Bone marrow (tissue), 2 donors: ENCODE results near the gene AIFM3.
"Not testable (repeated sequence)": the region's sequence is repeated elsewhere in the genome, so short reads cannot be mapped to it uniquely, and the experiment has no call there.

ENCODE experiments used
- DNase-seq, 2 donors: peaks; one replicate each; lab custom pipeline; 2025; lab: John Stamatoyannopoulos, UW

AIFM3 gene

DNA sequence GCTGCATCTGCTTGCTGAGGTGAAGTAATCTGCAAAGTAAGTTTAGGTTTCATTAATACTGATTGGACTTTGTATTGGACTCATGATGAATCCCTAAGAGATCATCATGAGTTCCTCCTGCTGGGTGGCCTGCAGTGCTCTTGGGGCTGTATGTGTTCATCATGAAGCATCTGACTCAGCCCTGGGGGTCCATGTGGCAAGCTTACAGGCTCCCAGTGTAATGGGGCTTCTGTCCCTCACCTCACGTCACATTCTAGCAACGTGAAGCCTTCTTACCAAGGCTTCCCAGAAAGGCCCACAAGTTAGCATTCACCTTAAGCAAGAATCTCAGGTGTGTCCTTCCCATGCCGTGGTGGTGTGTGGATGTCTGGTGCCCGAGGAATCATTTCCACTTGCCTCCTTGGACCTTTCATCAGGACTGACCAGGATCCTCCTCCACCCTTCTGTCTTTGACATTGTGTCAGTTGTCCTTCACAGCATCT lies 26.1 kb upstream of the AIFM3 start:
- no peak for DNase-seq

DNA sequence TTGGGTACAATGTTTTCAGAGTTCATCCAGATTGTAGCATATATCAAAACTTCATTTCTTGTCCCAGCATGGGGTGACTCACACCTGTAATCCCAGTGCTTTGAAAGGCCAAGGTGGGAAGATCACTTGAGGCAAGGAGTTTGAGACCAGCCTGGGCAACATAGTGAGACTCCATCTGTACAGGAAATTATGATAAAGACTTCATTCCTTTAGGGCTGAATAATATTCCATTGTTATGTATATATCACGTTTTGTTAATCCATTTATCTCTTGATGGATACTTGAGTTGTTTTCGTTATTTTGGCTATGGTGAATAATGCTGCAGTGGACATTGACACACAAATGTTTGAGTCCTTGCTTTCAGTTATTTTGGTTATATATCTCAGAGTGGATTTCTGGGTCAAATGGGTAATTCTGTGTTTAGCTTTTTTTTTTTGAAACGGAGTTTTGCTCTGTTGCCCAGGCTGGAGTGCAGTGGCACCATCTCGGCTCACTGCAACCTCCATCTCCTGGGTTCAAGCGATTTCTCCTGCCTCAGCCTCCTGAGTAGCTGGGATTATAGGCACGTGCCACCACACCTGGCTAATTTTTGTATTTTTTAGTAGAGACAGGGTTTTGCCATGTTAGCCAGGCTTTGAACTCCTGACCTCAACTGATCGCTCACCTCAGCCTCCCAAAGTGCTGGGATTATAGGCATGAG lies 24.7 kb upstream of the AIFM3 start:
- not testable (repeated sequence) for DNase-seq

DNA sequence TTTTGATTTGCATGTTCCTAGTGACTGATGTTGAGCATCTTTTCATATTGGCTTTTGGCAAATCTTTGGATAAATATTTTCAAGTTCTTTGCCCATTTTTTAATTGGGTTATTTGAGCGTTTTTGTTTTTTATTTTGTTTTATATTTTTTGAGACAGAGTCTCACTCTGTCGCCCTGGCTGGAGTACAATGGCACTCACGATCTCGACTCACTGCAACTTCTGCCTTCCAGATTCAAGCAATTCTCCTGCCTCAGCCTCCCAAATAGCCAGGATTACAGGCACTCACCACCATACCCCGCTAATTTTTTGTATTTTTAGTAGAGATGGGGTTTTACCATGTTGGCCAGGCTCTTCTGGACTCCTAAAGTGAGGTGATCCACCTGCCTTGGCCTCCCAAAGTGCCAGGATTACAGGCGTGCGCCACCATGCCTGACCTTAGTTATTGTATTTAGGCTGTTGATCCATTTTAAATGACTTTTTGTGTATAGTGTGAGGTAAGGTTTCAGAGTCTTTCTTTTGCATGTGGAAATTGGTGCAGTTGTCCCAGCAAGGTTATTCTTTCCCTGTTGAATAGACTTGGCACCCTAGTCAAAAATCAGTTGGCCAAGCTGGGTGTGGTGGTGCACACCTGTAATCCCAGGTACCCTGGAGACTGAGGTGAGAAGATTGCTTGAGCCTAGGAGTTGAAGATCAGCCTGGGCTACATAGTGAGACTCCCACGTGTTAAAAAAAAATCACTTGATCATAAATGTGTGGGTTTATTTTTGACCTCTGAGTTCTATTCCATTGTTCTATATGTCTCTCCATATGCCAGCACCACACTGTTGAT lies 23.7 kb upstream of the AIFM3 start:
- no peak for DNase-seq

DNA sequence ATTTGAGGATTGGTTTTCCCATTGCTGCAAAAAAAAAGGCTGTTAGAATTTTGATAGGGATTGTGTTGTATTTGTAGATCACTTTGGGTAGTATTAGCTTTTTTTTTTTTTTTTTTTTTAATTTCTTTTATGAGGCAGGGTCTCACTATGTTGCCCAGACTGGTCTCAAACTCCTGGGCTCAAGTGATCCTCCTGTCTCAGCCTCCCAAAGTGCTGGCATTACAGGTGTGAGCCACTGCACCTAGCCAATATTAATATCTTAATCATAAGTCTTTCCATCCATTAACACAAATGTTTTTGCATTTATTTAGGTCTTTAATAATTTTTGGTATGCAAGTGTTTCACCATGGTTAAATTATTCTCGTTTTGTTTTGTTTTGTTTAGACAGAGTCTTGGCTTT lies 23.0 kb upstream of the AIFM3 start:
- DNase-seq: no peak

DNA sequence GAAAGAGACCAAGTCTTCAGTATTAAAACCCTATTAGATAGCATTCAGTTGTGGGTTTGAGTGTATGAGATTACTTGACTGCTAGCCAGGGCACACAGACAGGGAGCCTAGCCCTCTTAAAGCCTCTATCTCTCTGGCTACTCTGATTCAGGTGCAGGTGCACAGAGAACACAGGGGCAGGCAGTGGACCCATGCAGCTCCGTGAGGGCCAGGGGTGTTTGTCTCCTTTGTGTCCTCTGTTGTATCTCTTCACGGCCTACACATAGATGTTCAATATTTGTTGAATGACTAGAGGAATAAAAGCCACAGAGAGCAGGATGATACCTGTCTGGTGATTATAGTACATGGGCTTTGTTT lies 21.5 kb upstream of the AIFM3 start:
- DNase-seq: no peak

DNA sequence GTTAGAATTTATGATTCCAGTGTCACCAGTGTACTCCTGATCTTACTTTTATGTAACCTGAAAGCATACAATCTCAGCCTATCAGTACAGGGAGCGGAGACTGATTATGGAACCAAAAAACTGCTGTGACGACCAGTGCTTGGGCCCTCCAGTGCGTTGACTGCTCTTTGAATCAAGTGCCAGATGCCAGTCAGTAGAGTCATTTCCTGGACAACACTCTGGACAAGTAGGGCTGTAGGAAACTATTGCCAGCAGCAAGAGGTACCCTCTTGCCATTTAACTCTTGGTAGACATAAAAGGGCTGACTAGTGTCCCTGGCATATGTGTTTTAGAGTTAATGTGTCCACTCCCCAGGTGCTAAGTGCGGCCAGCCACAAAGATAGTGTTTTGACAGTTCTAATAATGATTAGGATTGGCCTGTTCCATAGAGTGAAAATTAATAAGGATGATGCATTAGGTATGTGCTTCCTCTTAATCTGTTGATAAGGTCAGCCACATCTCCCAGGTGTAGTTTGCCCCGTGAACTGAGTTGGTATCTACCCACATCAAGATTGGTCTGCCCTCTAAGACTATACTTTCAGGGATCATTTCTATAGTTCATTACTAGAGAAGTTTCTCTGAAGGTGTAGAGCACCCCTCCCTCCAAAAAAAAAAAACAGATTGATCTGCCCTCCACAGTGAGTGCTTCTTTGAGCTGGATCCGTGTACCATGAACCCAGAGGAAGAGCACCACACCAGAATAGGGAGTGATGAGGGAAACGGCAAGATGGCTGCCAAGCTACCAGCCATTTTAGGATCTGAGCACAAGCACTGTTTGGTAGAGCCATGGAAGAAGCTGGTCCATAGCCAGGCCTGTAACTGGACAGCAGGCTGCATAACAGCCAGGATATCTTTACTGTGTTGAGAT lies 20.7 kb upstream of the AIFM3 start:
- no peak for DNase-seq

DNA sequence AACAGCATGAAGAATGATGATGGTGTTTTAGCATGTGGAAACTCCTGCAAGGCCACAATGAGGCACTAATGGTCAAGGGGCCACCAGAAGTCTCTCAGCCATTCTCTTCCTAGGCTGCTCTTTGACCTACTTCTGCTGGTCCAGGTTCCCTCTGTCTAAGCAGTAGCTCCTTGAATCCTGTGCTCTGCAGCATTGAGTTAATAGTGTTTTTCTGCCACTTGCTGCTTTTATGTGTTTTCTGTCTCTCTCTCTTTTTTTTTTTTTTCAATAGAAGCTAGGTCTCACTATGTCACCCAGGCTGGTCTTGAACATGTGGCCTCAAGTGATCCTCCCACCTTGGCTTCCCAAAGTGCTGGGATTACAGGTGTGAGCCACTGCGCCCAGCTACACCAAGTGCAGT lies 20.1 kb upstream of the AIFM3 start:
- no peak for DNase-seq

DNA sequence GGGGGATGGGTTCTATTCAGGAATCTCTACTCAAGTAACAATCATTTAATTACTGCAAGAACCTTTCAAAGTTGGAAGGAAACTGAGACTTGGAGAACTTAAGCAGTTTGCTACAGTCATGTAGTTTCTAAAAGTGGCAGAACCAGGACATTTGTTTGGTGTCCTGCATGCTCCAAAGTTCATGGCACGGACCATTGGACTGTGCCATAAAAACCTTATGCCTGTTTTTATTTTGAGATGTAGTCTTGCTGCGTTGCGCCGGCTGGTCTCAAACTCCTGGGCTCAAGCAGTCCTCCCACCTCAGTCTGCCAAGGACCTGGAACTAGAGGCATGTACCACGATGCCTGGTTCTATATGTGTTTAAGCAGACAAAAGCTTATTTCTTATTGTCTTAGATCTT lies 18.6 kb upstream of the AIFM3 start:
- no peak for DNase-seq

DNA sequence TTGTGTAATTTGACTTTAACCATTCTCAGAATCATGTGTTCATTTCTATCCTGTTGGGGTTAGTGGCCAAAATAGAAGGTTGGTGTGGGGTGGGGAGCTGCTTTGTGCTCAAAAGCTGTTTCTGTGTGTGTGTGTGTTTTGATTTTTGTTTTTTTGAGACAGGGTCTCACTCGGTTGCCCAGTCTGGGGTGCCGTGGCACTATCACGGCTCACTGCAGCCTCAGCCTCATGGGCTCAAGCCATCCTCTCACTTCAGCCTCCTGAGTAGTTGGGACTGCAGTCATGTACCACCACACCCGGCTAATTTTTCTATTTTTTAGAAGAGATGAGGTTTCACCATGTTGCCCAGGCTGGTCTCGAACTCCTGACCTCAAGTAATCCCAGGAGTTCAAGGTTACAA lies 18.1 kb upstream of the AIFM3 start:
- no peak for DNase-seq

DNA sequence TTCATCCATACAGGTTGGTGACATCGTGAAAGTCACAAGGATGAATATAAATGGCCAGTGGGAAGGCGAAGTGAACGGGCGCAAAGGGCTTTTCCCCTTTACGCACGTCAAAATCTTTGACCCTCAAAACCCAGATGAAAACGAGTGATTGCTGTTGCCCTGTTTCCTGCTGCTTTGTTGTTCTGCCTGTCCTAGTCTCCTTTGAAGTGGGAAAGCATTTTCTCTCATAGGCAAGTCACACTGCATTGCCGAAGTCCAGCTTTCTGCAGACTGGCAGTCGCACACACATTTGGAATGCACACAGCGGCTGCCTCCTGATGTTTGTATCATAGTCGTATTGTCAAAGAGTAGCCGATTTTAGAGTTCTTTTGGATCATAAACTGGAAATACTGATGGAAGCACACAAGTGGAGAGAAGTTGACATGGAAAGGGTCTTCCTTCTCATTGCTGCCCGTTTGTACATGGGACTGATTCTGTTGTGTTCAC lies 17.3 kb upstream of the AIFM3 start:
- no peak for DNase-seq

DNA sequence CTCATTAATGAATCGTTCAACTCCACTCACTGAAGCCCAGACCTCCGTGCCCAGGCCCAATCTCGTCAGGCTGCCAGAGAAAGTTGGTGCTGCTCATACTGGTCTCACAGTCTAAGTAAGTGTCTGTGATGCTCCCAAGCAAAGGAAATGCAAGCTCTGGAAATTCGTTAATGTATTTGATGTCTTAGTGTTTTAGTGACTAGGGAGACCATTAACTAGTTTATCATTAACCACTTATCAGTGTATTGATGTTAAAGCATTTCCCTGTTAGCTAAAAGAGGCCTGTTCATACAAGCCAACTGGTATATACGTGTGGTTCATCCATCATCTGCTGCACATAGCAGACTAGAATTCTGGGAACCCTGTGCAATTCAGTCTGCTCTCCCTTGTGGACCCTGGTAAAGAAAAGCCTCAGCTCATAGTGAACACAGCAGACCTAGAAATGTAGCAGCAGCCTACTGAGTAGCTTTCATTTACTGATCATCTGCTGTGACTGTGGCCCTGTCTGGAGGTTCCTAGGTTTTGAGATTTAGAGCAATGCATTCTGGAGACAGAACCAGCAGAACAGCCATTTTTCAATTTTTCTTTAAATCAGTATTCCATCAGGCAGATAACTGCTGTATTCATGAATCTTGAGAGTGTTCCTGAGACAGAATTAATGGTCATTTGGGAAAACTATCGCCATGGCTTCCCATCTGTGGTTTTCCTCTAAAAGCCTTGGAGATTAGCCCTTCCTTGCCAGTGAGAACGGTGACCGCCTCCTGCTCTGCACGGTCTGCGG lies 15.7 kb upstream of the AIFM3 start:
- no peak for DNase-seq

DNA sequence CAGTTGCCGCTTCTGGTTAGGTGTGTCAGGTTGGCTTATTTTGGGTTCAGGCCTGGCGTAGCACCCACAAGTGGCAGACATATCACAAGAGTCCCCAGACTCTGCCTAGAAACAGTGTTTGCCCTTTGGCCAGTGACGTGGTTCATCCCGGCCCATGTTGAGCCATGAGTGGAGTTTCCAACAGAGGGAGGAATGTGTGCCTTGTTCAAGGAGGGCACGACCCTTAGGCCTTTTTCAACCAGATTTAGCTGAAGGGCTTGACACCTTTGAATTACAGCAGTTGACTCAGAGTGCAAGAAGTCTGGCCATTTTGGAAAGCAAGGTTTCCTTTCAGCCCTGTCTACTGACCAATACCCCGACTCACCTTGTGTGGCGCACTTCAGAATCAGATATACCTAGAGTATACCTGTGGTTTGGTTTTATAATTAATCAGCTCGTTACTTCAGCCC lies 15.1 kb upstream of the AIFM3 start:
- DNase-seq: no peak

DNA sequence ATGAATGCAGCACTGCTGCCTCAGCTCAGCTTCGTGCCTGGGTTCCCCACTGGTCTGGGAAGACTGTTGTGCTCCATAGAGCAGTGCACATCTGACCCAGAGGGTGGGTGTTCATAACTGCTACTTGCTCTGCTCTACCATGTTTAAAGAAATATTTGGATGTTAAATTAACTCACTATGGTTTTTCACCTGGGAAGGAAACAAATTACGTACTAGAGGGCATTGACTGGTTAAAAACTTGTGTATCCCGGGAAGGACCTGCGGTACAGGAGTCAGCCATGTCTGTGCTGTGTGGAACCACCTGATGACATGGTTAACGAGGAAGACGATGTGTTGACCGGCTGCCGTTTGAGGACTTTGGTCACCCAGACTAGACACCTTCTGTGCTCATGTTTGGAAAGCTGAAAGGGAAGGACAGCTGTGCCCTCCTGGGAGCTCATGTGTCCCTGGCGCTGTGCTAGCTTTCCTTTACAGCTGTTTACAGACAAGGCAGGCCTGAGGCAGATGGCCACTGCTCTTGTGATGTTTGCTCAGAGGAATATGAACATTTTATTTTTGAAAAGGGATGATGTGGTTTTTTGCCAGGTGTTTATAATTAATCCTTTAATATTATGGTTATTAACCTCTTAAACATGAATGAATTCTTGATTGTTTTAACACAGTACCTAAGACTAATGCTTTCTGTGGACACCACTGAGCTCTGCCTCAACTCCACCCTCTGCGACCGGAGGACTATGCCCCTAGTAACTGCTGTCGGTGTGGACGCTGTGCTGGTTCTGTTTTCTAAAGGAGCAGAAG lies 14.3 kb upstream of the AIFM3 start:
- DNase-seq: no peak

DNA sequence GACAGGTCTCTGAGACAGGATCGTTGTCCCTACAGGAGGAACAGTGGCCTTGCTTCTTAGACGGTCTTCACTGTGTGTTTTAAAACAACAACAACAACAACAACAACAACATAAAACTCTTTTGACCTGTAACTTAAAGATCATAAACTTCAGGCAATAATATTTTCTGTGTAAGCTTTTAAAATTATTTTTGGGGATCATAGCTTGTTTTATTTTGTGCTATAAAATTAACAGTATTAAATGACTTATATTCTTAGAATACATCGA lies 13.8 kb upstream of the AIFM3 start:
- no peak for DNase-seq

DNA sequence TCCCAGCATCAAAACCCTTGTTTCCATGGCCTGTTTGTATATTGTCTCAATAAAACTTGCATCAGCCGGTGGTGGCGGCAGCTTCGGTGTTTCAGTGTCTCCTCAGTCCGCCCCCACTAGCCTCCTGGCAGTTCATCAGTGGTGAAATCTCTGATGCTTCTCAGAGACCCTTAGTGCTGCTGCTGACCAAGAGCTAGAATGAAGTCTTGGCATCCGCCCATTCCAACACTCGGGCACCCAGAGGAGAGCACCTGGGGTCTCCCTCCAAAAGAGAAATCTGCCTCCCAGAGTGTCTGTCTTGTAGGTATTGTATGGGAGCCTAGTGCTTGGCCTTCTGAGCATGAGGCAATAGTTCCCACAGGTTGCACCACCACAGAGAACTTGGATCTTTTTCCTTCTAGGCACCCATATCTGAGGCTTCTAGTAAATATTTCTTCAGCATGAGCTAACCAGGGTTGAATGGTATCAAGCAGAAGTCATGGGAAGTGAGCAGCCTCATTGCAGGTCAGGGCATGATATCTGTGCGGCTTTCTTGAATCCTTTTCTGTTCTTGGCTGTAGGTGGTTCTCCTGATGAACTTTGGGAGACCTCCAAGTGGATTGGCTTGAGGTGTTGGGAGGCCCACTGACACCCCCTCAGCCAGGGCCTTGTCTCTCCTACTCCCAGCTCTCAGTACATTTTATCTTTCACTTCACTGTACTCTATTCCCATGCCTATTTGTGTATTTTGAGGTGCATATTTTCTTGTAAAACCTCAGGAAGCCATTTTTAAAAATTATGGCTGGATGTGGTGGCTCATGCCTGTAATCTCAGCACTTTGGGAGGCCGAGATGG lies 13.2 kb upstream of the AIFM3 start:
- no peak for DNase-seq

DNA sequence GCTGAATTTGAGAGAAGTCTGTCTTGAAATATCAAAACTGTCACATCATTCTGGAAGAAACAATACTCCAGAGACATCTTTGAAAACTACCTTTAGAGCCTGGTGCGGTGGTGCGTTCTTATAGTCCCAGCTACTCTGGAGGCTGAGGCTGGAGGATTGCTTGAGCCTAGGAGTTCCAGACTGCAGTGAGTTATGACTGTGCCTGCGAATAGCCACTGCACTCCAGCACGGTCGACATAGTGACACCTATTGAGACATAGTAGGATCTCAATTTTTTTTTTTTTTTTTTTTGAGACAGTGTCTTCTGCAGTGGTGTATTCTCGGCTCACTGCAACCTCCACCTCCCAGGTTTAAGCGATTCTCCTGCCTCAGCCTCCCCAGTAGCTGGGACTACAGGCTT lies 11.5 kb upstream of the AIFM3 start:
- no peak for DNase-seq

DNA sequence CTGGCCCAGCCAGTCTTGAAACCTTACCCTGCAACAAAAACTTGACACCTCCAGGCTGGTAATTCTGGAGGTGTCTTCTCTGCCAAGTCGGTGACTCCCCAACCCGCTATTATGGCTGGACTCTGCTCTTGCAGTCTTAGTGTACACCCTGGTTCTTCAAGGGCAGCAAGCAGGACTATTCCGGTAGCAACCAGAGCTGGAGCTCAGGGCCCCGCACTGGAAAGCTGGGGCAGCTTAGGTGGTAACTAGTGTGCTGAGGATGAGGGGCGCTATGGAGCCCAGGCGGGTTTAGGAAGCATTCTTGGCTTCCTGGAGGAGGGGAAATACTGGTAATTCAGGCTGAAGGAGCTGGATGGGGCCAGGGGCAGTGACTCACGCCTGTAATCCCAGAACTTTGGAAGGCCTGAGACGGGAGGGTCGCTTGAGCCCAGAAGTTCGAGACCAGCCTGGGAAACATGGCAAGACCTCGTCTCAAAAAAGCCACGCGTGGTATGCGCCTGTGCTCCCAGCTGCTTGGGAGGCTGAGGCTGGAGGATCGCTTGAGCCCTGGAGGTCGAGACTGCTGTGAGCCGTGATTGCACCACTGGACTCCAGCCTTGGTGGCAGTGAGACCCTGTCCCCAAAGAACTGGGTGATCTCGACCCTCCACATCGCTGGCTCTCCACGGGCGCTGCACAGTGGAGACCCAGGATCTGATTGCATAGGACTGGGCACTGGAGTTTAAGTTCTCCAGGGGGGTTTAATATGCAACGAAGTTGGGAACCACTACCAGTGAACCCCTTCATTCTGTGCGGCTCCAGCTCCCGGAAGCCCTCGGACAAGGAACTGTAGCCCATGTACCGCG lies 10.6 kb upstream of the AIFM3 start:
- DNase-seq: no peak

DNA sequence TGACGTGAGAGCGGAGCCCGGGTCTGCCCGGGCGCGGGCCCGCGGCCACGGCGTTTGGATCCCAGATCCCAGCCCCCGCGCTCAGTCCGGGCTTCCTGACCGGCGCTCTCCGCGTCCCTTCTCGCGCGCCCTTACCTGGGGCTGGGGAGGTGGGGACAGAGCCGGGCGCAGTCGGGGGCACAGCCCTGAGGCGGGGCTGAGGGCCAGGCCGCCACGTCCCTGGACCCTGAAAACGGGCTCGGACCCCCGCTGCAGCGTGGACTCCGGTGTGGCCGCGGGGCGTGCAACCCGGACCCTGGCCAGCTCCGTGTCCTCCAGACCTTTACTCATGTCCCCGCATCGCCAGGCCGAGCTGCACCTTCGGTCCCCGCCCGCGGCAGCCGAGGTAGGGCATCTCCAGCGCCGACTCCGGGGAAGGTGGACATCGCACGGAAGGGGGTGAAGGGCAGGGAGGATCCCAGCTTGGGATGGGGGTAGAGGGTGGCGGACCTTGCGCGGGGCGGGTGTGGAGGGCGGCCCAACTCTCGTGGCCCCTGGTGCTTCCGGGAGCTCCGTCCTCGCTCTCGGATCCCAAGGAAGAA lies 9.9 kb upstream of the AIFM3 start:
- no peak for DNase-seq
